Sigmoid colon (tissue), 7 donors: ENCODE measurements around the gene GATD1. TPM values are rescaled to one million over a fixed set of nuclear protein-coding genes. Genes with fewer than 3 reads are reported as not detected.
A peak's percentile ranks its signal among the peaks of the same experiment; 100 is the strongest.

Experiments used
- DNase-seq: peaks from one replicate; pipeline ENCODE4 v3.0.0-alpha.2; 2019
- H3K27ac ChIP-seq, 4 donors: fragments of 200-600 bp; sonication (generic); one replicate each; pipeline ENCODE4 v1.5.1; 2016 to 2019; ENCODE audit warnings: mild to moderate bottlenecking in 1 of 4
- H3K27me3 ChIP-seq, 3 donors: fragments of 200-600 bp; sonication (generic); one replicate each; pipeline ENCODE4 v1.5.1; 2019; ENCODE audit warnings: mild to moderate bottlenecking in 1 of 3
- H3K36me3 ChIP-seq, 4 donors: fragments of 200-600 bp; sonication (generic); one replicate each; pipeline ENCODE4 v1.5.1; 2016 to 2019
- H3K4me1 ChIP-seq, 4 donors: fragments of 200-600 bp; sonication (generic); one replicate each; pipeline ENCODE4 v1.5.1; 2017 to 2019
- H3K4me3 ChIP-seq, 4 donors: fragments of 200-600 bp; sonication (generic); one replicate each; pipeline ENCODE4 v1.5.1; 2017 to 2019; ENCODE audit warnings: mild to moderate bottlenecking in 2 of 4, moderate library complexity in 1 of 4
- H3K9me3 ChIP-seq, 4 donors: fragments of 200-600 bp in 3 of 4; sonication (generic) in 3 of 4; one replicate each; pipeline versions ENCODE4 v1.5.1 to v1.6.1; 2013 to 2019
- CTCF ChIP-seq, 4 experiments: fragments of 450-650 bp in 3 of 4; fragments of 200-600 bp in 1 of 4; IDR thresholded peaks; one replicate each; pipeline ENCODE4 v1.5.1; 2016 to 2019; ENCODE audit warnings: antibody characterized with exemption in 4 of 4, mild to moderate bottlenecking in 3 of 4, moderate library complexity in 2 of 4
- EP300 ChIP-seq, 4 donors: sonication (generic); formaldehyde crosslinking; IDR thresholded peaks; one replicate each; pipeline ENCODE4 v1.6.1; 2017; ENCODE audit warnings: antibody characterized with exemption in 4 of 4
- POLR2A ChIP-seq, 2 donors: fragments of 450-650 bp; IDR thresholded peaks; one replicate each; pipeline ENCODE4 v1.6.1; 2016; ENCODE audit warnings: antibody characterized with exemption in 2 of 2, mild to moderate bottlenecking in 2 of 2, moderate library complexity in 2 of 2
- POLR2AphosphoS5 ChIP-seq, 4 donors: sonication (generic); formaldehyde crosslinking; IDR thresholded peaks; one replicate each; pipeline ENCODE4 v1.6.1; 2017; ENCODE audit warnings: antibody characterized with exemption in 4 of 4
- WGBS, 2 donors: extraction: QIAGEN DNeasy Blood & Tissue Kit; methylation state at CpG; one replicate each; pipeline ENCODE4 v1.1.7; 2013; 5-methylcytosine and 5-hydroxymethylcytosine counted together
- intact Hi-C: fragments of 100-400 bp; cut with DNase I; formaldehyde crosslinking; loops from one replicate; pipeline ENCODE4 v1.15.1; 2023
- polyA plus RNA-seq, 3 donors: library from polyadenylated mRNA; stranded (reverse); fragments of 200-250 nt; gene quantifications; one replicate each; pipeline ENCODE4 v1.2.3, GENCODE V29; 2013
- total RNA-seq, 4 donors: library from RNA; depleted of rRNA; stranded (reverse); fragments of >200 nt; gene quantifications; one replicate each; pipeline ENCODE4 v1.1.0, GENCODE V29; 2016
- donor health status: healthy with polysubstance abuse.
- donor health status: Bipolar disorder and iron deficiency.
- donor health status: healthy.

Gene GATD1
- total and polyA plus RNA-seq, 7 donors, result 6.7 to 55.9 (median 15.7) TPM

- no peak for DNase-seq
- Histone ChIP-seq H3K9me3 (no peaks in the 10 kb centered on the region), H3K27ac (no peak overlapping the region), H3K4me3 (no peak overlapping the region), H3K27me3 (no peaks in the 10 kb centered on the region), H3K36me3 (peaks cover 20 to 36% (median 22%) of the 10 kb centered on the region in 4 donors), H3K4me1 (peaks cover 0 to 27% (median 24%) of the 10 kb centered on the region in 4 donors)
- intact Hi-C loops, result no loop called here
- WGBS, 2 donors, result 82 to 84% methylated on average over 11 of the region's 11 CpGs
- TF ChIP-seq CTCF (IDR thresholded peaks at IDR 0.05) (no peak), EP300 (IDR thresholded peaks at IDR 0.05) (no peak), POLR2A (IDR thresholded peaks at IDR 0.05) (no peak), POLR2AphosphoS5 (IDR thresholded peaks at IDR 0.05) (no peak)
Measured at GRCh38 chr11:816433-816779, 39.1 kb upstream of the GATD1 start.

DNA sequence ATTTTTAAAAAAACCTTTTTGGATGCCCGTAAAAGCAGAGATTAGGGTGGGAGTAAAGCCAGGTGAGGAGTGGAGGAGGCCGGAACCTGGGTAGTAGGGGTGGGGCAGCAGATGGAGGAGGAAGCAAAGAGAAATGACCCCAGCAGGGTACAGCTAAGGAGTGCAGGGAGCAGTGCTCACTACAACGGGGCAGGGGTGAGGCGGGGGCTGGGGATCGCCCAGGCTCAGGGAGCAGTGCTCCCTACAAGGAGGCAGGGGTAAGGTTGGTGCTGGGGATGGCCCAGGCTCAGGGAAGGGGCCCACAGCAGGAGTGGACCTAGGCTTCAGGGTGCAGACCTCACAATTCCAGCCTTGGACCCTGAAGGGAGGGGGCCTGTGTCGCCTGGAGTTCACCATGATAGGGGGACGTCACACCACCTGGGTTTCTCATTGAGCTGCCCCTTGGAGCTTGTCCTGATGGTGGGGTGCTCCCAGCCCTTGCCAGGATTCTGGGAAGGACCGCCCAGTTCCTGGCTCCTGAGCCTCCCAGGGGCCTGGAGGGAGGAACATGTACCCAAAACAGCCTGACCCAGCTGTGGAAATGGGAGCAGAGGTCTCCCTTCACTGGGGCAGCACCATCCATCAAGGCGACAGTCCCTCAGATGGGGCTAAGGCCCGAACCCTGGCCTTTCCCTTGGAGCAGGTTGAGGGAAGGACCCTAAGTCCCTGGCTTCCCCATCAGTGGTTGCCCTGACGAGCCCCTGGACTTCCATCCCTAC lies 38.6 kb upstream of the GATD1 start:
- intact Hi-C loops, result no loop called here
- Histone ChIP-seq H3K4me3 (no peak overlapping the region), H3K9me3 (no peaks in the 10 kb centered on the region), H3K27me3 (no peaks in the 10 kb centered on the region), H3K4me1 (peaks cover 0 to 27% (median 24%) of the 10 kb centered on the region in 4 donors), H3K27ac (no peak overlapping the region), H3K36me3 (peaks cover 22 to 39% (median 24%) of the 10 kb centered on the region in 4 donors)
- TF ChIP-seq POLR2A (IDR thresholded peaks at IDR 0.05) (no peak), CTCF (IDR thresholded peaks at IDR 0.05) (no peak), POLR2AphosphoS5 (IDR thresholded peaks at IDR 0.05) (no peak), EP300 (IDR thresholded peaks at IDR 0.05) (no peak)
- 85 to 89% methylated on average over 11 of the region's 11 CpGs for WGBS, 2 donors
- DNase-seq, result no peak

- peaks cover 0 to 24% (median 21%) of the 10 kb centered on the region in 4 donors for H3K4me1 ChIP-seq
- TF ChIP-seq POLR2AphosphoS5 (IDR thresholded peaks at IDR 0.05), result peak in 1 of 4 donors; percentile 8
- TF ChIP-seq CTCF (IDR thresholded peaks at IDR 0.05), result no peak
- no peaks in the 10 kb centered on the region for H3K27me3 ChIP-seq
- no peak overlapping the region for H3K27ac ChIP-seq
- H3K36me3 ChIP-seq, result peaks cover 22 to 39% (median 24%) of the 10 kb centered on the region in 4 donors
- no peak overlapping the region for H3K4me3 ChIP-seq
- WGBS, 2 donors, result 87 to 88% methylated on average over 9 of the region's 9 CpGs
- no peaks in the 10 kb centered on the region for H3K9me3 ChIP-seq
- intact Hi-C loops, result no loop called here
- DNase-seq, result no peak
Measured at GRCh38 chr11:813456-814096, 36.3 kb upstream of the GATD1 start.

GRCh38 chr11:813072-813455 lies 35.8 kb upstream of the GATD1 start:
- 90 to 94% methylated on average over 6 of the region's 6 CpGs for WGBS, 2 donors
- Histone ChIP-seq H3K9me3 (no peaks in the 10 kb centered on the region), H3K27ac (no peak overlapping the region), H3K4me1 (peaks cover 0 to 26% (median 24%) of the 10 kb centered on the region in 4 donors), H3K27me3 (no peaks in the 10 kb centered on the region), H3K4me3 (no peak overlapping the region), H3K36me3 (peaks cover 22 to 39% (median 24%) of the 10 kb centered on the region in 4 donors)
- no peak for DNase-seq
- TF ChIP-seq EP300 (IDR thresholded peaks at IDR 0.05) (no peak), POLR2A (IDR thresholded peaks at IDR 0.05) (no peak), CTCF (IDR thresholded peaks at IDR 0.05) (no peak), POLR2AphosphoS5 (IDR thresholded peaks at IDR 0.05) (no peak)
- intact Hi-C loops, result no loop called here
